Osteocyte (in vitro differentiated cells): ENCODE measurements around the gene TRAF3IP1. TPM values are rescaled to one million over a fixed set of nuclear protein-coding genes. Genes with fewer than 3 reads are reported as not detected.

Experiments used
- DNase-seq: peaks from one replicate; pipeline ENCODE4 v3.0.0; 2021; ENCODE audit warnings: mixed read lengths; ENCODE audit not compliant: unreplicated experiment; ENCODE audit errors: extremely low spot score
- H3K27ac Mint-ChIP-seq: one replicate; pipeline ENCODE4 v1.8.0; 2021; ENCODE audit warnings: mild to moderate bottlenecking, mixed read lengths; ENCODE audit not compliant: unreplicated experiment
- H3K27me3 Mint-ChIP-seq: one replicate; pipeline ENCODE4 v1.8.0; 2021; ENCODE audit warnings: mixed read lengths; ENCODE audit not compliant: unreplicated experiment
- H3K36me3 Mint-ChIP-seq: one replicate; pipeline ENCODE4 v1.8.0; 2021; ENCODE audit warnings: mixed read lengths; ENCODE audit not compliant: unreplicated experiment
- H3K4me1 Mint-ChIP-seq: one replicate; pipeline ENCODE4 v1.8.0; 2021; ENCODE audit warnings: mixed read lengths; ENCODE audit not compliant: unreplicated experiment
- H3K4me3 Mint-ChIP-seq: one replicate; pipeline ENCODE4 v1.8.0; 2021; ENCODE audit warnings: mild to moderate bottlenecking, moderate library complexity, mixed read lengths; ENCODE audit not compliant: unreplicated experiment
- H3K9me3 Mint-ChIP-seq: one replicate; pipeline ENCODE4 v1.8.0; 2021; ENCODE audit warnings: mixed read lengths; ENCODE audit not compliant: unreplicated experiment
- CTCF ChIP-seq: fragments of 200-600 bp; sonication (generic); IDR thresholded peaks from 2 replicates; pipeline ENCODE4 v1.5.0; 2021; ENCODE audit warnings: antibody characterized with exemption, mild to moderate bottlenecking, moderate library complexity
- total RNA-seq: library from RNA; stranded (reverse); gene quantifications from 2 replicates; pipeline ENCODE4 v1.2.1, GENCODE V29; 2021

Gene TRAF3IP1
- total RNA-seq, 1 donor from 2014 or later: 19.4 TPM

- H3K4me1 Mint-ChIP-seq: peaks cover 20% of the 10 kb centered on the region
- TF ChIP-seq CTCF: no peak
- H3K36me3 Mint-ChIP-seq: no peaks in the 10 kb centered on the region
- no peak for DNase-seq
- no peak overlapping the region for H3K27ac Mint-ChIP-seq
- H3K4me3 Mint-ChIP-seq: no peak overlapping the region
- no peaks in the 10 kb centered on the region for H3K9me3 Mint-ChIP-seq
- peaks cover 14% of the 10 kb centered on the region for H3K27me3 Mint-ChIP-seq
Measured at GRCh38 chr2:238291550-238292281, 28.6 kb upstream of the TRAF3IP1 start.

GRCh38 chr2:238294046-238294392, 26.3 kb upstream of the TRAF3IP1 start:
- Mint-ChIP-seq H3K9me3 (no peaks in the 10 kb centered on the region), H3K27ac (no peak overlapping the region), H3K4me1 (peaks cover 7% of the 10 kb centered on the region), H3K4me3 (no peak overlapping the region), H3K36me3 (no peaks in the 10 kb centered on the region), H3K27me3 (peaks cover 19% of the 10 kb centered on the region)
- no peak for TF ChIP-seq CTCF
- DNase-seq: no peak

- TF ChIP-seq CTCF: no peak
- no peak for DNase-seq
- Mint-ChIP-seq H3K4me3 (no peak overlapping the region), H3K4me1 (peaks cover 2% of the 10 kb centered on the region), H3K27ac (no peak overlapping the region), H3K27me3 (peaks cover 19% of the 10 kb centered on the region), H3K36me3 (no peaks in the 10 kb centered on the region), H3K9me3 (no peaks in the 10 kb centered on the region)
Measured at GRCh38 chr2:238294393-238295143, 25.8 kb upstream of the TRAF3IP1 start.

GRCh38 chr2:238295144-238296112, 24.9 kb upstream of the TRAF3IP1 start:
- DNase-seq: no peak
- H3K4me3 Mint-ChIP-seq: no peak overlapping the region
- H3K9me3 Mint-ChIP-seq: no peaks in the 10 kb centered on the region
- no peak overlapping the region for H3K27ac Mint-ChIP-seq
- peaks cover 19% of the 10 kb centered on the region for H3K27me3 Mint-ChIP-seq
- no peaks in the 10 kb centered on the region for H3K36me3 Mint-ChIP-seq
- no peak for TF ChIP-seq CTCF
- H3K4me1 Mint-ChIP-seq: no peaks in the 10 kb centered on the region
